Endothelial cell (in vitro differentiated cells): ENCODE data around the gene SMYD5. TPM values are rescaled to one million over a fixed set of nuclear protein-coding genes. Genes with fewer than 3 reads are reported as not detected.
A peak's percentile ranks its signal among the peaks of the same experiment; 100 is the strongest.

Experiments
- DNase-seq: peaks from one replicate; pipeline ENCODE4 v3.0.0; 2021; ENCODE audit warnings: low spot score
- H3K27ac Mint-ChIP-seq: one replicate; pipeline ENCODE4 v1.8.0; 2021; ENCODE audit warnings: mixed read lengths, inconsistent platforms; ENCODE audit not compliant: unreplicated experiment
- H3K27me3 Mint-ChIP-seq: one replicate; pipeline ENCODE4 v1.8.0; 2021; ENCODE audit warnings: mild to moderate bottlenecking, moderate library complexity, mixed read lengths, inconsistent platforms; ENCODE audit not compliant: unreplicated experiment
- H3K36me3 Mint-ChIP-seq: one replicate; pipeline ENCODE4 v1.8.0; 2021; ENCODE audit warnings: mild to moderate bottlenecking, low read depth, mixed read lengths, inconsistent platforms; ENCODE audit not compliant: unreplicated experiment
- H3K4me1 Mint-ChIP-seq: one replicate; pipeline ENCODE4 v1.8.0; 2021; ENCODE audit warnings: mild to moderate bottlenecking, mixed read lengths, inconsistent platforms; ENCODE audit not compliant: unreplicated experiment
- H3K4me3 Mint-ChIP-seq: one replicate; pipeline ENCODE4 v1.8.0; 2021; ENCODE audit warnings: mild to moderate bottlenecking, mixed read lengths, inconsistent platforms; ENCODE audit not compliant: unreplicated experiment
- H3K9me3 Mint-ChIP-seq: one replicate; pipeline ENCODE4 v1.8.0; 2021; ENCODE audit warnings: mixed read lengths, inconsistent platforms; ENCODE audit not compliant: unreplicated experiment
- CTCF ChIP-seq: fragments of 200-600 bp; sonication (generic); IDR thresholded peaks from one replicate; pipeline ENCODE4 v1.5.0; 2021; ENCODE audit warnings: antibody characterized with exemption; ENCODE audit not compliant: unreplicated experiment
- total RNA-seq: library from RNA; stranded (reverse); fragmentation: NEBNext Ultra II Directional; extraction: Animal tissue kit (Norgen Biotek cat#: 25700); gene quantifications from one replicate; pipeline ENCODE4 v1.2.1, GENCODE V29; 2021; ENCODE audit not compliant: unreplicated experiment

The SMYD5 gene
- total RNA-seq, 1 donor from 2014 or later, result 17.0 TPM

- Mint-ChIP-seq H3K4me1 (peaks cover 28% of the 10 kb centered on the region), H3K27me3 (peaks cover 19% of the 10 kb centered on the region), H3K9me3 (no peaks in the 10 kb centered on the region), H3K27ac (peak within 1 kb of the TSS; percentile 88), H3K36me3 (peaks cover 9% of the 10 kb centered on the region), H3K4me3 (peak within 1 kb of the TSS; percentile 98)
- DNase-seq, result peak; percentile 70
- TF ChIP-seq CTCF, result no peak
Measured at GRCh38 chr2:73233932-73234832, 20.1 kb downstream of the SMYD5 start, which contains the start of gene CCT7. Gene CCT7, plus strand, starts transcription at chr2:73234308. Its CDS starts 71 bp downstream, at chr2:73234379.

GRCh38 chr2:73235315-73236028, 21.4 kb downstream of the SMYD5 start:
- H3K4me3 Mint-ChIP-seq, result peak overlapping the region; percentile 98
- DNase-seq, result no peak
- no peaks in the 10 kb centered on the region for H3K9me3 Mint-ChIP-seq
- TF ChIP-seq CTCF, result no peak
- peaks cover 19% of the 10 kb centered on the region for H3K27me3 Mint-ChIP-seq
- peaks cover 28% of the 10 kb centered on the region for H3K4me1 Mint-ChIP-seq
- H3K36me3 Mint-ChIP-seq, result peaks cover 3% of the 10 kb centered on the region
- H3K27ac Mint-ChIP-seq, result peak overlapping the region; percentile 57

GRCh38 chr2:73237168-73237567, 23.1 kb downstream of the SMYD5 start:
- no peak for TF ChIP-seq CTCF
- H3K27me3 Mint-ChIP-seq, result peaks cover 15% of the 10 kb centered on the region
- H3K27ac Mint-ChIP-seq, result no peak overlapping the region
- H3K36me3 Mint-ChIP-seq, result no peaks in the 10 kb centered on the region
- no peak overlapping the region for H3K4me3 Mint-ChIP-seq
- peaks cover 28% of the 10 kb centered on the region for H3K4me1 Mint-ChIP-seq
- DNase-seq, result no peak
- no peaks in the 10 kb centered on the region for H3K9me3 Mint-ChIP-seq

GRCh38 chr2:73238149-73238548, 24.1 kb downstream of the SMYD5 start:
- no peak for TF ChIP-seq CTCF
- H3K27me3 Mint-ChIP-seq, result peaks cover 12% of the 10 kb centered on the region
- H3K4me1 Mint-ChIP-seq, result peaks cover 25% of the 10 kb centered on the region
- no peak for DNase-seq
- no peak overlapping the region for H3K4me3 Mint-ChIP-seq
- no peaks in the 10 kb centered on the region for H3K9me3 Mint-ChIP-seq
- H3K27ac Mint-ChIP-seq, result no peak overlapping the region
- H3K36me3 Mint-ChIP-seq, result peaks cover 7% of the 10 kb centered on the region

GRCh38 chr2:73238976-73239375, 24.9 kb downstream of the SMYD5 start:
- no peak for DNase-seq
- Mint-ChIP-seq H3K36me3 (peaks cover 8% of the 10 kb centered on the region), H3K27ac (no peak overlapping the region)

More at GRCh38 chr2:73238976-73239375, 24.9 kb downstream of the SMYD5 start:
- Mint-ChIP-seq H3K4me3 (no peak overlapping the region), H3K4me1 (peaks cover 23% of the 10 kb centered on the region), H3K27me3 (peaks cover 7% of the 10 kb centered on the region), H3K9me3 (no peaks in the 10 kb centered on the region)
- TF ChIP-seq CTCF, result no peak
